ENCODE data around the gene FOXI3.

DNA sequence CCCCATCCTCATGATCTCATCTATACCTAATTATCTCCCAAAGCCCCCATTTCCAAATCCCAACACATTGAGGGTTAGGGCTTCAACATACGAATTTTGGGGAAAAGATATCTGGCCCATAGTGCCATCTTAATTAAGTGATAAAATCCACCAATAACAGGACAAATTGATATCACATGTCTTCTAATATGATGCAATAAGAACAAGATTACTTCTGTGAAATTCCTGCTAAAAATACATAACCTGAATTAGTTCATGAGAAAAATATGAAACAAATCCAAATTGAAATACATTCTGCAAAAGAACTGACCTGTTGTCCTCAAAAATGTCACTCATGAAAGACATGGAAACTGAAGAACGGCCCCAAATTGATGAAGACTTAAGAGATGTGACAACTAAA is 28.8 kb downstream of the FOXI3 start:
- TF ChIP-seq TAF1 (IDR thresholded peaks at IDR 0.05; ENCODE audit: borderline replicate concordance, low read depth, low read length) (no peak), POLR2AphosphoS5 (IDR thresholded peaks at IDR 0.05; ENCODE audit: low read depth, low read length) (no peak)

Data from GM12892 (cell line).